ENCODE measurements around the gene SLC6A17. TPM values are rescaled to one million over a fixed set of nuclear protein-coding genes. Genes with fewer than 3 reads are reported as not detected.

The SLC6A17 gene
- total RNA-seq, 2 donors from 2014 or later, result 0.41 to 2.2 TPM

DNA sequence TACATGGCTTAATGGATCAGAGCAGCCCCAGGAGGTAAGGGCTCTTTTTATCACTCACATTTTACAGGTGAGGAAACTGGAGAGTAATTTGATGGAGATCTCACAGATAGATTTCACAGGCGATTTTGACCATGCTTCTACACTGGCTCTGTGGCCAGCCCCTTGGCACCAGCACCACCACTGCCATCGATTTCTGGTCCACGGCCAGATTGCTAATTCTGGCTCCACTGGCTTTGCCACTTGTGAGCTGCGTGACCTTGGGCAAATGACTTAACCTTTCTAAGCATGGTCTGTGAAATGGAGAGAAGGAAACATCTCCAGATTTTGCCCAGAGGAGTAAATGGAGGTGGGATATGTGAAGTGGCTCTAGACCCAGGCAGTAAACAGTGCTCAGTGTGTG is 92.4 kb downstream of the SLC6A17 start:
- WGBS, result 65% methylated on average over 4 of the region's 4 CpGs
- intact Hi-C loops (cut with DNase I), result no loop called here
- Histone ChIP-seq H3K4me3 (no peak overlapping the region), H3K36me3 (no peaks in the 10 kb centered on the region), H3K4me1 (replicated peaks) (peaks cover 10% of the 10 kb centered on the region), H3K27me3 (replicated peaks; ENCODE audit: insufficient read depth) (no peaks in the 10 kb centered on the region), H3K9me3 (no peaks in the 10 kb centered on the region), H3K27ac (no peak overlapping the region)
- TF ChIP-seq, protein P1, sequence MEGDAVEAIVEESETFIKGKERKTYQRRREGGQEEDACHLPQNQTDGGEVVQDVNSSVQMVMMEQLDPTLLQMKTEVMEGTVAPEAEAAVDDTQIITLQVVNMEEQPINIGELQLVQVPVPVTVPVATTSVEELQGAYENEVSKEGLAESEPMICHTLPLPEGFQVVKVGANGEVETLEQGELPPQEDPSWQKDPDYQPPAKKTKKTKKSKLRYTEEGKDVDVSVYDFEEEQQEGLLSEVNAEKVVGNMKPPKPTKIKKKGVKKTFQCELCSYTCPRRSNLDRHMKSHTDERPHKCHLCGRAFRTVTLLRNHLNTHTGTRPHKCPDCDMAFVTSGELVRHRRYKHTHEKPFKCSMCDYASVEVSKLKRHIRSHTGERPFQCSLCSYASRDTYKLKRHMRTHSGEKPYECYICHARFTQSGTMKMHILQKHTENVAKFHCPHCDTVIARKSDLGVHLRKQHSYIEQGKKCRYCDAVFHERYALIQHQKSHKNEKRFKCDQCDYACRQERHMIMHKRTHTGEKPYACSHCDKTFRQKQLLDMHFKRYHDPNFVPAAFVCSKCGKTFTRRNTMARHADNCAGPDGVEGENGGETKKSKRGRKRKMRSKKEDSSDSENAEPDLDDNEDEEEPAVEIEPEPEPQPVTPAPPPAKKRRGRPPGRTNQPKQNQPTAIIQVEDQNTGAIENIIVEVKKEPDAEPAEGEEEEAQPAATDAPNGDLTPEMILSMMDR (IDR thresholded peaks at IDR 0.05), result no peak
- TF ChIP-seq POLR2AphosphoS5 (IDR thresholded peaks at IDR 0.05) (no peak), POLR2A (IDR thresholded peaks at IDR 0.05) (no peak)
- no peak for DNase-seq (ENCODE audit: low spot score)

DNA sequence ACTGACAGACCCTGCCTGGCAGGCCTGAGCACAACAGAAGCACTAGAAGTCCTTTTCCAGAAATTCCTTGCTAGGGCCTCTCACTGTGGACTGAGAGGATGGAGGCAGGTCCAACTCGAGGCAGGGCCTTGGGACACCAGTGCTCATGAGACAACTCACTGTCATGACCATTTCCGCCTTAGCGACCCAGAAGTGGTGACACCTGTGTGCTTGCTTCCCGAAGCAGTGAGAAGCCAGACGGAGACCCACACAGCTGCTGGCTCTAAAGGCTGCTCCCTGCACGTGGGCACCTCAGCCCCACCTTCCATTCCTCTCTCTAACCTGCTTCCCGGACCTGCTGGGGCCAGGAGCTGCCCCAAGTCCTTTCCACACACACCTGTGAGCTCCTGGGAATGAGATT is 92.9 kb downstream of the SLC6A17 start:
- Histone ChIP-seq H3K4me3 (no peak overlapping the region), H3K36me3 (no peaks in the 10 kb centered on the region), H3K4me1 (replicated peaks) (peaks cover 10% of the 10 kb centered on the region), H3K27ac (no peak overlapping the region), H3K9me3 (no peaks in the 10 kb centered on the region), H3K27me3 (replicated peaks; ENCODE audit: insufficient read depth) (no peaks in the 10 kb centered on the region)
- DNase-seq (ENCODE audit: low spot score), result no peak
- TF ChIP-seq, protein P1 (IDR thresholded peaks at IDR 0.05), result no peak
- TF ChIP-seq POLR2AphosphoS5 (IDR thresholded peaks at IDR 0.05) (no peak), POLR2A (IDR thresholded peaks at IDR 0.05) (no peak)
- intact Hi-C loops (cut with DNase I), result no loop called here
- 62% methylated on average over 7 of the region's 7 CpGs for WGBS

DNA sequence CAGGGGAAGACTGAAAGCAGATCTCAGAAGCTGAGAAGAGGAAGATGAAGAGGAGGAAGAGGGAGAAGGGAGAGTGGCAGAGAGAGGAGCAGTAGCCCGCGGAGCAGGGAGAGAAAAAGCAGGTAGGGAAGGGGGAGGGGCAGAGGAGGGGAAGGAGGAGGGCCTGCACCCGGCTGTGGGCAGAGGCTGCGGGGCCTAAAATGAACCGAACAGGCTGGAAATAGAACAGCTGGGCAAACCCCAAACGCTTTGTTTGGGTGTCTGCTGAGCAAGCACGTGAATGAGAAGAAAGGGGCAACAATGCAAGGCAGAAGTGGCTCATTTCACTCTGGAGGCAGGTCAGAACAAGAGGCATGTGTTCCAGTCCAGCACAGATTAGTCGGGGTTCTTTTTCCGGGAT is 93.3 kb downstream of the SLC6A17 start:
- peak; percentile 23 for DNase-seq (ENCODE audit: low spot score)
- Histone ChIP-seq H3K9me3 (no peaks in the 10 kb centered on the region), H3K27ac (no peak overlapping the region), H3K4me1 (replicated peaks) (peaks cover 10% of the 10 kb centered on the region), H3K27me3 (replicated peaks; ENCODE audit: insufficient read depth) (no peaks in the 10 kb centered on the region), H3K36me3 (no peaks in the 10 kb centered on the region), H3K4me3 (no peak overlapping the region)
- TF ChIP-seq, protein P1 (IDR thresholded peaks at IDR 0.05), result no peak
- TF ChIP-seq POLR2AphosphoS5 (IDR thresholded peaks at IDR 0.05), result peak; percentile 34
- WGBS, result 35% methylated on average over 9 of the region's 9 CpGs
- intact Hi-C loops (cut with DNase I), result no loop called here

DNA sequence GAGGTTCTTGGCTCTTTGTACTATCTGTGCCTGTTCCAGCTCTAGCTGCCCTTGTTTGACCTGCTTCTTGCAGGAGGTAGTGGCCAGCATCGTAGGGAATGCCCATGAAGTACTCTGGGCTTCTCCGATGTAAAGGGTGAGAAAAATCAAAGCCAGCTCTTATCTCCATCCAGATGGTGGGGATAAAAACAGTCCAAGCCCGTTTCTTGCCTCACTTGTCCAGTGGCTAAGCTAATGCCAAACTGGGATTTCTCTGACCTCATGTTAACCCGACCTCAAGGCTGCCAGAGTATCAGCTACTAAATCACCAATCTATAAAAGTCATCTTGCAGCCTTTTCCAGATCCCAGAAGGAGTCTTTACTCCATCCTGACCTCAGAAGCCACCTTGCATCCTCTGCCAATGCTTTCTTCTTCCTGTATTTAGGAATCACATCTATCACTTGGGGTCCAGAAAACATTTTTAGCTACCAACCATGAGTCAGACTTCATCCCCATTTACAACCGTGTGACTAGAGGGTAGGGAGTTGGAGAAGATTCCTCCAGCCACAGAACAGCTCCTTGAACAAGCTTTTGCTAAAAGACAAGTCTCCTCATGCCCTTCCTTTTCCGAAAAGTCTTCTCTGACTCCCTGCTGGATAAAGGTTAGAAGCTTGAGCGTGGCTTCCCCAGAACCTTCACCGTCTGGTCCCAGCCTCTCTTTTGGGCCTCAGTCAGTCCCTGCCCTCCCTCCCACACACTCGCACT is 95.8 kb downstream of the SLC6A17 start:
- Histone ChIP-seq H3K9me3 (no peaks in the 10 kb centered on the region), H3K4me3 (no peak overlapping the region), H3K36me3 (no peaks in the 10 kb centered on the region), H3K4me1 (replicated peaks) (no peaks in the 10 kb centered on the region), H3K27me3 (replicated peaks; ENCODE audit: insufficient read depth) (no peaks in the 10 kb centered on the region), H3K27ac (no peak overlapping the region)
- 33% methylated on average over 9 of the region's 9 CpGs for WGBS
- intact Hi-C loops (cut with DNase I), result no loop called here
- no peak for TF ChIP-seq POLR2A (IDR thresholded peaks at IDR 0.05)
- no peak for TF ChIP-seq POLR2AphosphoS5 (IDR thresholded peaks at IDR 0.05)
- TF ChIP-seq, protein P1 (IDR thresholded peaks at IDR 0.05), result no peak
- DNase-seq (ENCODE audit: low spot score), result no peak

DNA sequence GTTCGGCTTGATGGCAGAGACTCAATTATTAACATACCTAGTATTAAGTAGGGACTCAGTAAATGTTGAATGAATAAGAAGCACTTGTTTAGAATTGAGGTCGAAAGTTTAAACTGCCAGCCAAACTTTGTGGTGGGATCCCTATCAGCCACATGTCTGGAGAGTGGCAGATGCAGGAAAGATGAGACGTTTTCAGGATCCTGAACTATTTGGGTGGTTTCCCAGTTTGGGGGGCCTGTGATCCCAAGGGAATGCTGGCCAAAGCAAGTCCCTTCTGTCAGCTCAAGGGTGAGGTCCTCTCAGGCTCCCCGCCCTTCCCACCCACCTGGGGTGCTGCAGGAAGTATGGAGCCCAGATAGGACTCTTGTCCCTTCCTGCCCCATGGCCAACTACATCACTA is 98.5 kb downstream of the SLC6A17 start:
- intact Hi-C loops (cut with DNase I), result no loop called here
- H3K27me3 ChIP-seq (replicated peaks; ENCODE audit: insufficient read depth), result no peaks in the 10 kb centered on the region
- no peaks in the 10 kb centered on the region for H3K36me3 ChIP-seq
- TF ChIP-seq POLR2A (IDR thresholded peaks at IDR 0.05) (no peak), POLR2AphosphoS5 (IDR thresholded peaks at IDR 0.05) (no peak)
- TF ChIP-seq, protein P1 (IDR thresholded peaks at IDR 0.05), result no peak
- no peaks in the 10 kb centered on the region for H3K9me3 ChIP-seq
- no peak overlapping the region for H3K27ac ChIP-seq
- no peaks in the 10 kb centered on the region for H3K4me1 ChIP-seq (replicated peaks)
- no peak for DNase-seq (ENCODE audit: low spot score)
- H3K4me3 ChIP-seq, result no peak overlapping the region
- WGBS, result 80% methylated on average over 4 of the region's 4 CpGs

All from prostate gland (tissue), 2 donors.